Stomach (tissue), 9 donors: Measurements from ENCODE around the gene OSBP2. TPM values are rescaled to one million over a fixed set of nuclear protein-coding genes. Genes with fewer than 3 reads are reported as not detected.

Experiments used
- DNase-seq, 2 donors: peaks; one replicate each; pipeline versions ENCODE4 v3.0.0 to v3.0.0-alpha.2; 2013 to 2019
- H3K27ac ChIP-seq, 5 donors: fragments of 200-600 bp in 4 of 5; sonication (generic) in 4 of 5; one replicate each; pipeline ENCODE4 v1.5.1; 2013 to 2019; ENCODE audit warnings: mild to moderate bottlenecking in 1 of 5, moderate library complexity in 1 of 5
- H3K27me3 ChIP-seq, 3 donors: fragments of 200-600 bp; sonication (generic); one replicate each; pipeline ENCODE4 v1.5.1; 2017 to 2019; ENCODE audit warnings: mixed run types in 1 of 3
- H3K36me3 ChIP-seq, 4 donors: fragments of 200-600 bp; sonication (generic); 1 replicate in 3 of 4; 2 replicates in 1 of 4; pipeline ENCODE4 v1.5.1; 2016 to 2019
- H3K4me1 ChIP-seq, 4 donors: fragments of 200-600 bp; sonication (generic); one replicate each; pipeline ENCODE4 v1.5.1; 2016 to 2019
- H3K4me3 ChIP-seq, 4 donors: fragments of 200-600 bp; sonication (generic) in 3 of 4; one replicate each; pipeline ENCODE4 v1.5.1; 2016 to 2019; ENCODE audit warnings: mild to moderate bottlenecking in 1 of 4
- H3K9me3 ChIP-seq, 4 donors: fragments of 200-600 bp; sonication (generic); one replicate each; pipeline ENCODE4 v1.5.1; 2016 to 2019
- CTCF ChIP-seq, 7 experiments: fragments of 450-650 bp in 4 of 7; fragments of 200-600 bp in 3 of 7; sonication (generic) in 3 of 7; IDR thresholded peaks; one replicate each; pipeline ENCODE4 v1.5.1; 2016 to 2019; ENCODE audit warnings: antibody characterized with exemption in 7 of 7, control low read depth in 2 of 7, mild to moderate bottlenecking in 1 of 7
- EP300 ChIP-seq: sonication (generic); formaldehyde crosslinking; IDR thresholded peaks from one replicate; pipeline ENCODE4 v1.6.1; 2017; ENCODE audit warnings: antibody characterized with exemption
- POLR2A ChIP-seq, 4 donors: fragments of 450-650 bp; IDR thresholded peaks; one replicate each; pipeline ENCODE4 v1.6.1; 2016; ENCODE audit warnings: antibody characterized with exemption in 4 of 4, control low read depth in 2 of 4, mild to moderate bottlenecking in 1 of 4, moderate library complexity in 1 of 4
- POLR2AphosphoS5 ChIP-seq, 3 donors: sonication (generic); formaldehyde crosslinking; IDR thresholded peaks; one replicate each; pipeline ENCODE4 v1.6.1; 2016; ENCODE audit warnings: antibody characterized with exemption in 3 of 3
- WGBS, 5 donors: extraction: QIAGEN DNeasy Blood & Tissue Kit in 3 of 5; methylation state at CpG; one replicate each; pipeline versions ENCODE4 v1.1.5 to v1.1.7; 2013 to 2018; 5-methylcytosine and 5-hydroxymethylcytosine counted together
- intact Hi-C: fragments of 100-400 bp; cut with DNase I; formaldehyde crosslinking; loops from one replicate; pipeline ENCODE4 v1.15.1; 2023; ENCODE audit warnings: low total_unique reads
- polyA plus RNA-seq, 3 donors: library from polyadenylated mRNA; stranded (reverse); fragments of 200-250 nt; gene quantifications; one replicate each; pipeline ENCODE4 v1.2.3, GENCODE V29; 2013
- total RNA-seq, 5 donors: library from RNA; depleted of rRNA; stranded (reverse); fragments of >200 nt; gene quantifications; one replicate each; pipeline versions ENCODE4 v1.1.0 to v1.2.3, GENCODE V29; 2014 to 2016
- donor health status: healthy with polysubstance abuse.
- donor health status: Bipolar disorder and iron deficiency.
- donor health status: healthy.

The OSBP2 gene
- total and polyA plus RNA-seq, 8 donors, result 0.58 to 9.5 (median 1.8) TPM; not detected in 1

DNA sequence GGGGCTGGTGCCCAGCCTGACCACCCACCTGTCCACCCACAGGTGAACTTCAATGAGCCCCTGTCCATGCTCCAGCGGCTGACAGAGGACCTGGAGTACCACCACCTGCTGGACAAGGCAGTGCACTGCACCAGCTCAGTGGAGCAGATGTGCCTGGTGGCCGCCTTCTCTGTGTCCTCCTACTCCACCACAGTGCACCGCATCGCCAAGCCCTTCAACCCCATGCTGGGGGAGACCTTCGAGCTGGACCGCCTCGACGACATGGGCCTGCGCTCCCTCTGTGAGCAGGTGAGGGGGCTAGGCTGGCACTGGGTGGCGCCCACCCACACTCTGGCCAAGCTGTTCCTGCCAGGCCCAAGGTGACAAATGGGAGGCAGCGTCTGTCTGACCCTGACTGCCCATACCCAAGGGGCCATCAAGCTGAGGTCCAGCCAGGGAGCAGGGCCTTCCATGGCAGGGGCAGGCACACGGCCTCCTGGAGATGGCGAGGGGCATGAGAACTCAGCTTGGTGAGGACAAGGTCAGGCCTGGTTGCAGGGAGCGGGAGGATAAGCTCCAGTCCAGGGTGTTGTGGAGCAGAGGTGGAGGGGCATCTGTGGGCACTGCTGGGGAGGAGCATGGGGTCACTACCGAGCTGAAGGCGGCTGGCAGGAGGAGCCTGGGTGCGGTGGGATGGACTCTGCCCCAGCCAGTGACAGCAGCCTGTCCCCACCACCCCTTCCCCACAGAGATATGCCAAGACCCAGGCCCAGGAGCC is 196.2 kb downstream of the OSBP2 start:
- peak; percentile 57 to 59 for DNase-seq
- no peaks in the 10 kb centered on the region for H3K4me1 ChIP-seq
- H3K27ac ChIP-seq, result no peak overlapping the region
- intact Hi-C loops, result no loop called here
- no peaks in the 10 kb centered on the region for H3K27me3 ChIP-seq
- H3K36me3 ChIP-seq, result peaks cover 8 to 73% (median 37%) of the 10 kb centered on the region in 4 donors
- WGBS, 5 donors, result 68 to 84% (median 75%) methylated on average over 8 to 17 of the region's 17 CpGs
- H3K9me3 ChIP-seq, result no peaks in the 10 kb centered on the region
- H3K4me3 ChIP-seq, result no peak overlapping the region
- TF ChIP-seq CTCF (IDR thresholded peaks at IDR 0.05), result peak in 5 of 7 experiments; percentile 60 to 72 (median 68)
- no peak for TF ChIP-seq POLR2A (IDR thresholded peaks at IDR 0.05)

GRCh38 chr22:30891443-30891755 is 196.7 kb downstream of the OSBP2 start:
- Histone ChIP-seq H3K4me1 (no peaks in the 10 kb centered on the region), H3K9me3 (no peaks in the 10 kb centered on the region), H3K27ac (no peak overlapping the region), H3K27me3 (no peaks in the 10 kb centered on the region), H3K36me3 (peaks cover 8 to 76% (median 37%) of the 10 kb centered on the region in 4 donors), H3K4me3 (no peak overlapping the region)
- no peak for DNase-seq
- intact Hi-C loops, result no loop called here
- no peak for TF ChIP-seq POLR2A (IDR thresholded peaks at IDR 0.05)
- no peak for TF ChIP-seq CTCF (IDR thresholded peaks at IDR 0.05)
- TF ChIP-seq POLR2AphosphoS5 (IDR thresholded peaks at IDR 0.05), result no peak
- TF ChIP-seq EP300, result no peak
- 76 to 97% (median 87%) methylated on average over 3 to 8 of the region's 8 CpGs for WGBS, 5 donors

DNA sequence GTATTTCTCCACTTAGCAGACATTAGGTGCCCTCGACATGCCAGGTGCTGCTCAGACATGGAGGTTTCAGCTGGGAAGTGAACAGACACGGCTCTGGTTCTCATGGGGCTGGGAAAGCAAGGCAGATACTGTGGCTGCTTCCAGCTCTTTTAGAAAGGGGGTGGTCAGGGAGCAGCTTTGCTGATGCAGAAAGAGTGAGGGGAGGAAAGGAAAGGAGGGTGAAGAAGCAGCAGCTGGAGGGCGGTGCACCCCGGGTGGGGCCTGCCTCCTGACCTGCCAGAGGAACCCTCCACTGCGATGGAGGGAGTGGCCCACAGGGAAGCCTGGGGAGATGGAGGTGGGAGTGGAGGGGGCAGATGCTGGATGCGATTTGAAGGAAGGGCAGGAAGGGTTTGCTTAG is 197.1 kb downstream of the OSBP2 start:
- Histone ChIP-seq H3K36me3 (peaks cover 8 to 76% (median 37%) of the 10 kb centered on the region in 4 donors), H3K4me3 (no peak overlapping the region), H3K4me1 (no peaks in the 10 kb centered on the region), H3K27me3 (no peaks in the 10 kb centered on the region), H3K9me3 (no peaks in the 10 kb centered on the region), H3K27ac (no peak overlapping the region)
- DNase-seq, result no peak
- intact Hi-C loops, result no loop called here
- 73 to 95% (median 88%) methylated on average over 6 of the region's 6 CpGs for WGBS, 5 donors
- TF ChIP-seq EP300, result no peak
- no peak for TF ChIP-seq POLR2AphosphoS5 (IDR thresholded peaks at IDR 0.05)
- no peak for TF ChIP-seq CTCF (IDR thresholded peaks at IDR 0.05)
- no peak for TF ChIP-seq POLR2A (IDR thresholded peaks at IDR 0.05)

GRCh38 chr22:30892286-30892685 is 197.6 kb downstream of the OSBP2 start:
- WGBS, 5 donors, result 91 to 99% (median 94%) methylated on average over 7 to 8 of the region's 8 CpGs
- H3K9me3 ChIP-seq, result no peaks in the 10 kb centered on the region
- no peak overlapping the region for H3K4me3 ChIP-seq
- no peaks in the 10 kb centered on the region for H3K27me3 ChIP-seq
- no peaks in the 10 kb centered on the region for H3K4me1 ChIP-seq
- H3K27ac ChIP-seq, result no peak overlapping the region
- H3K36me3 ChIP-seq, result peaks cover 8 to 74% (median 37%) of the 10 kb centered on the region in 4 donors
- TF ChIP-seq CTCF (IDR thresholded peaks at IDR 0.05) (no peak), POLR2A (IDR thresholded peaks at IDR 0.05) (no peak), EP300 (no peak), POLR2AphosphoS5 (IDR thresholded peaks at IDR 0.05) (no peak)
- peak; percentile 0 to 23 for DNase-seq
- intact Hi-C loops, result no loop called here
